GM20431 (cell line): ENCODE measurements around the gene COX11.

Source experiments
- in situ Hi-C: fragments of 300-500 bp; cut with MseI, MboI; formaldehyde crosslinking; loops from one replicate; pipeline ENCODE4 v1.15.0; 2020; ENCODE audit warnings: low sequenced_read_pairs; ENCODE audit not compliant: unreplicated experiment

The COX11 gene

GRCh38 chr17:54968262-54968987 lies at the start of gene COX11, which contains the start of gene STXBP4:
Gene COX11 (minus strand): TSS chr17:54968654. CDS start chr17:54968646, 8 bp downstream.
Gene STXBP4 (plus strand): TSS chr17:54968765. CDS start chr17:54986220, 17,455 bp downstream.
- in situ Hi-C loops, result no loop called here

- in situ Hi-C loops, result no loop called here
These were observed 37.1 kb upstream of the COX11 start for GRCh38 chr17:55005520-55005919.

GRCh38 chr17:55004484-55004883 lies 36.0 kb upstream of the COX11 start:
- in situ Hi-C loops, result no loop called here

GRCh38 chr17:55002458-55002857 lies 34.0 kb upstream of the COX11 start:
- in situ Hi-C loops, result no loop called here

GRCh38 chr17:54996441-54996840 lies 28.0 kb upstream of the COX11 start:
- in situ Hi-C loops, result loop anchor here (10.0 kb wide), 1 partner anchor 298 kb away; no protein-coding TSS in a partner anchor

- in situ Hi-C loops, result loop anchor here (10.0 kb wide), 1 partner anchor 302 kb away; no protein-coding TSS in a partner anchor
These were observed 24.6 kb upstream of the COX11 start for GRCh38 chr17:54992797-54993639.

GRCh38 chr17:54991567-54991966 lies 23.1 kb upstream of the COX11 start:
- in situ Hi-C loops, result loop anchor here (10.0 kb wide), 1 partner anchor 303 kb away; no protein-coding TSS in a partner anchor

GRCh38 chr17:54990118-54990517 lies 21.7 kb upstream of the COX11 start:
- in situ Hi-C loops, result loop anchor here (10.0 kb wide), 1 partner anchor 305 kb away; no protein-coding TSS in a partner anchor

- in situ Hi-C loops, result no loop called here
These were observed 17.0 kb upstream of the COX11 start for GRCh38 chr17:54985476-54985875.

- in situ Hi-C loops, result no loop called here
These were observed 14.8 kb upstream of the COX11 start for GRCh38 chr17:54983260-54983659.

GRCh38 chr17:54982399-54982798 lies 13.9 kb upstream of the COX11 start:
- in situ Hi-C loops, result no loop called here

- in situ Hi-C loops, result no loop called here
These were observed 11.9 kb upstream of the COX11 start for GRCh38 chr17:54980375-54980774.

- in situ Hi-C loops, result no loop called here
These were observed 11.2 kb upstream of the COX11 start for GRCh38 chr17:54979657-54980056.

GRCh38 chr17:54977744-54978143 lies 9.3 kb upstream of the COX11 start:
- in situ Hi-C loops, result no loop called here

GRCh38 chr17:54976316-54976715 lies 7.9 kb upstream of the COX11 start:
- in situ Hi-C loops, result no loop called here

- in situ Hi-C loops, result no loop called here
These were observed 6.3 kb upstream of the COX11 start for GRCh38 chr17:54974759-54975158.

GRCh38 chr17:54972406-54973138 lies 4.1 kb upstream of the COX11 start:
- in situ Hi-C loops, result no loop called here

GRCh38 chr17:54971901-54972300 lies 3.4 kb upstream of the COX11 start:
- in situ Hi-C loops, result no loop called here

GRCh38 chr17:54971147-54971546 lies 2.7 kb upstream of the COX11 start:
- in situ Hi-C loops, result no loop called here
